UCSD-AML1 (cell line): ENCODE results near the gene C19orf67.
"Not testable (repeated sequence)": the region's sequence is repeated elsewhere in the genome, so short reads cannot be mapped to it uniquely, and the experiment has no call there.

Experiments used
- DNase-seq: peaks from one replicate; lab custom pipeline; 2025; ENCODE audit not compliant: unreplicated experiment; lab: John Stamatoyannopoulos, UW

The C19orf67 gene

DNA sequence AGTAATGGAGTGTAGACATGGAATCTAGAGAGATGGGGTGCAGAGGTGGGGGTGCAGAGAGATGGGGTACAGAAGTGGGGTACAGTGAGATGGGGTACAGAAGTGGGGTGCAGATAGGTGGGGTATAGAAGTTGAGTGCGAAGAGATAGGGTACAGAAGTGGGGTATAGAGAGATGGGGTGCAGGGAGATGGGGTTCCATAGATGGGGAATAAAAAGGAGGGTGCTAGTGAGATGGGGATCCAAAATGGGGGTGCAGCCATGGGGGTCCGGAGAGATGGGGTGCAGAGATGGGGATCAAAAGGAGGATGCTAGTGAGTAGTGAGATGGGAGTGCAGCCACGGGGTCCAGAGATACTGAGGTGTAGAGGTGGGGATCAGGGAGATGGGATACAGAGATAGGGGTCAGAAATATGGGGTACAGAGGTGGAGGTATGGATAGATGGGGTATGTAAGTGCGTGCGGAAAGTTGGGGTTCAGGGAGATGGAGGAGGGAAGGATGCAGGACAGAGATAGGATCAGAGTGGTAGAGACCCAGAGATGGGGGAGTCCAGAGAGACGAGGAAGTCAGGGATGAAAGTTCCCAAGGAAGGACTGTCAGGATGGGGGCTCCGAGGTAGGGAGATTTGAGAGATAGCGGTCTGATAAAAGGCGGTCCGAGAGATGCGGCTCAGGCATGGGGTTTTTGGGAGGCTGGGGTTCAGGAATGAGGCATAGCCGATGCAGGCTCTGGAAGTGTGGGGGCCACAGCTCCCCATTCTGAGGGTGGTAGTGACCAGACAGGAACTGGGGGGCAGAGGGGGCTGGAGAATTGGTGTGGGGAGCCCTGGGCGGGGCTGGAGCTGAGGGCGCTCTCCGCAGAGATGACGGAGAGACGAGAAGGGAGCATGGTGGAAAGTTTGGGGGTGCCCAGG, 27.1 kb downstream of the C19orf67 start:
- no peak for DNase-seq

GRCh38 chr19:14056741-14057356, 28.7 kb downstream of the C19orf67 start:
- no peak for DNase-seq

- no peak for DNase-seq
Observed at GRCh38 chr19:14056069-14056666, 29.4 kb downstream of the C19orf67 start.

DNA sequence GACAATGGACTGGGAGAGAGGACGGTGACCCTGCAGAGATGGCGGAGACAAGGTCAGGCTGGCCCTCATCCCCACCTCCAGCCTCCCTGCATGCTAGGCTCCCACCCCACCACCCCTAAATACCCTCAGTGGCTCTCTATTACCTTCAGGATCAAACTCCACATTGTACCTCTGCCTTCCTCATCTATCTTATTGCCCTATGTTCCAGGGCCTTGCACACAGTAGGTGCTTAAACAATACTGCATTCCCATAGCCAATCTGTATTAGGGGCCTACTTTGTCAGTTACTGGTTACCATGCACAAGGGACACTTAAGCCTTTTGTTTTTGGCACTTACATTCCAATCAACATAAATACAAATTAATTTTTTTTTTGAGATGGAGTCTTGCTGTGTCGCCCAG, 30.2 kb downstream of the C19orf67 start:
- no peak for DNase-seq

GRCh38 chr19:14054721-14055120, 30.9 kb downstream of the C19orf67 start:
- peak; percentile 41 for DNase-seq

DNA sequence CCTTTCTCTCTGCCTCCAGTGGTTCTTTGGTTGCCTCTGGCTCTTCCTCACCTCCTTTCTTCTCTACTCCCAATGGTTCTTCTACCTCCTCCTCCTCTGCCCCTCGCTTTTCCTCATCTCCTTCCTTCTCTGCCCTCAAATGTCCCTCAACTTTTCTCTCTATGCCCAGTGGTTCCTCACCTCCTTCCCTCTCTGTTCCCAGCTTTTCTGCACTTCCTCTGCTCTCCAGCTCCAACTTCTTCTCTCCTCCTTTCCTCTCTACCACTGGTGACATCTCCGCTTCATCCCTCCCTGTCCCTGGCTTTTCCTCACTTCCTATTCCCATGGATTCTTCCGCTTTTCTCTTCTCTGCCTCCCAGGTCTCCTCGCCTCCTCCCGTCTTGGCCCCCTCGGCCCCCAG, 31.5 kb downstream of the C19orf67 start:
- no peak for DNase-seq

- no peak for DNase-seq
Observed at GRCh38 chr19:14053500-14053899, 32.1 kb downstream of the C19orf67 start.

DNA sequence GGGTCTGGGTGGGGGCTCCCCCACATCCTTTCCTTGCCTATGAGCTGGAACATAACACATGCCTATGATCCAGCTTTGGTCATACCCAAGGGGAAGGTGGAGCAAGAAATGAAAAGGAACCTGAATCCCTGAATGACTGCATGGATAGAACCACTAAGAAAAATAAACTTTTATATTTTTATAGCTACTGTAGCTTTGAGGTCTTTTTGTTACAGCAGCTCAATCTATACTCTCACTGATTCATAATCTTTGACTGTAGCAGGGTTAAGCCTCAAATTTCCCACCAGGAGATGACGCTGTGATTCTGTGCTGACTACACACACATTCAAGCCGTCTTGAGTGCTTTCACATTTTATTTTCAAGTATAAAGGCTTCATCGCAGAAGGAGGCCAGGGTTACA, 32.6 kb downstream of the C19orf67 start:
- DNase-seq, result no peak

DNA sequence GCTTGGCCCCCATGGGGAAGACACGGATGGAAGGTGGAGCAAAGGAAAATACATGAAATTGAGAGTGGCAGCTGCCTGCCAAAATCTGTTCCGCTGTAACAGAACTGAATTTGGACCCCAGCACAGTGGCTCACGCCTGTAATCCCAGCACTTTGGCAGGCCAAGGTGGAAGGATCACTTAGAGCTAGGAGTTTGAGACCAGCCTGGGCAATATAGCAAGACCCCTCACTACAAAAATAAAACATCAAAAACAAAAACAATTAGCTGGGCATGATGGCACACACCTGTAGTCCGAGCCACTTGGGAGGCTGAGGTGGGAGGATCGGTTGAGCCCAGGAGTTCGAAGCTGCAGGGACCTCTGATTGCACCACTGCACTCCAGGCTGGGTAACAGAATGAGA, 33.1 kb downstream of the C19orf67 start:
- DNase-seq, result no peak

DNA sequence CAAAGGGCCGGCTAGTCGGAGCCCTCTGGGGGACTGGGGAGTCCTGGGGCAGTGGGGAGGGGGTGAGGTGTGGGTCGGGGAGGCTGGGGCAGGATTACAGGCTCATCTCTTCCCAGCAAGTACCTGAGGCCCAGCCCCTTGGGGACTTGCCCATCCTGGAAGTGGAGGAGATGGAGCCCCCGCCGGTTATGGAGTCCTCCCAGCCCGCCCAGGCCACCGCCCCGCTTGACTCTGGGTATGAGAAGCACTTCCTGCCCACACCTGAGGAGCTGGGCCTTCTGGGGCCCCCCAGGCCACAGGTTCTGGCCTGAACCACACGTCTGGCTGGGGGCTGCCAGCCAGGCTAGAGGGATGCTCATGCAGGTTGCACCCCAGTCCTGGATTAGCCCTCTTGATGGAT, 33.6 kb downstream of the C19orf67 start:
- DNase-seq, result no peak

GRCh38 chr19:14050961-14051360, 34.6 kb downstream of the C19orf67 start:
- DNase-seq, result not testable (repeated sequence)

GRCh38 chr19:14050512-14050911, 35.1 kb downstream of the C19orf67 start:
- no peak for DNase-seq

DNA sequence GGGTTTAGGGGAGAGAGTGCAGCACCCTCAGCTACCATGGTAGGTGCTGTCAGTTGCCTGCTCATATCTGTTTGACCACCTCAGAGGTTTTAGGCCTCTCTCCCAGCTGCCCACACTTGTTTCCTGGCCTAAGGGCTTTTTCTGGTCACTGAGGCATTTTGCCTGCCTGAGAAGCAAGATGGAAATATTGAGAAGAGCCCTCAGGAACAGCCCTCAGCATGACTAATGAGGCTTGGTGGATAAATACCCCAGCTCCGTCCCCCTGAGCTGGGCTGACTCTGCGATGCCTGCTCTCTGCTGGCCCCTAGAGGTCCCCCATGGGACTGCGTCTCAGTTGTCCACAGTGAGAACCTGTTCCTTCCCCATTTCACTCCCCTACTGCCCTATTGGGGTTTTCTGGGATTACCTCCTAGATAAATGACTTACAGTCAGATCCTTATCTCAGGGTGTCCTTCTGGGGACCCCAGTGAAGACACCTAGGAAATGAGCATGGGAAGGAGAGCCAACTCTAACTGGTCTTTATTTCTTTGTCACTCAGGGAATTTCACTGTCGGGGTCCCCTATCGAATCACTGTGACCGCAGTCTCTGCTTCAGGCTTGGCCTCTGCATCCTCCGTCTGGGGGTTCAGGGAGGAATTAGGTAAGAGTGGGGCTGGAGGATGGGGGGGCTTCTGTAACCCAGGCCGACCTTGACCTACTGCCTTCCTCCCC, 37.0 kb downstream of the C19orf67 start:
- DNase-seq, result peak; percentile 71

DNA sequence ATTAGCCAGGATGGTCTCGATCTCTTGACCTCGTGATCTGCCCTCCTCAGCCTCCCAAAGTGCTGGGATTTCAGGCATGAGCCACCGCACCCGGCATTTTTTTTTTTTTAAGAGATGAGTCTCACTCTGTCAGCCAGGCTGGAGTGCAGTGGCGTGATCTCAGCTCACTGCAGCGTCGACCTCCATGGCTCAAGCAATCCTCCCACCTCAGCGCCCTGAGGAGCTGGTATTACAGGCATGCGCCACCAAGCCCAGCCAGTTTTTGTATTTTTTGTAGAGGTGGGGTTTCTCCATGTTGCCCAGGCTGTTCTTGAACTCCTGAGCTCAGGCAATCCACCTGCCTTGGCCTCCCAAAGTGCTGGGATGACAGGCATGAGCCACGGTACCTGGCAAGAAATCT, 37.7 kb downstream of the C19orf67 start:
- DNase-seq, result not testable (repeated sequence)

DNA sequence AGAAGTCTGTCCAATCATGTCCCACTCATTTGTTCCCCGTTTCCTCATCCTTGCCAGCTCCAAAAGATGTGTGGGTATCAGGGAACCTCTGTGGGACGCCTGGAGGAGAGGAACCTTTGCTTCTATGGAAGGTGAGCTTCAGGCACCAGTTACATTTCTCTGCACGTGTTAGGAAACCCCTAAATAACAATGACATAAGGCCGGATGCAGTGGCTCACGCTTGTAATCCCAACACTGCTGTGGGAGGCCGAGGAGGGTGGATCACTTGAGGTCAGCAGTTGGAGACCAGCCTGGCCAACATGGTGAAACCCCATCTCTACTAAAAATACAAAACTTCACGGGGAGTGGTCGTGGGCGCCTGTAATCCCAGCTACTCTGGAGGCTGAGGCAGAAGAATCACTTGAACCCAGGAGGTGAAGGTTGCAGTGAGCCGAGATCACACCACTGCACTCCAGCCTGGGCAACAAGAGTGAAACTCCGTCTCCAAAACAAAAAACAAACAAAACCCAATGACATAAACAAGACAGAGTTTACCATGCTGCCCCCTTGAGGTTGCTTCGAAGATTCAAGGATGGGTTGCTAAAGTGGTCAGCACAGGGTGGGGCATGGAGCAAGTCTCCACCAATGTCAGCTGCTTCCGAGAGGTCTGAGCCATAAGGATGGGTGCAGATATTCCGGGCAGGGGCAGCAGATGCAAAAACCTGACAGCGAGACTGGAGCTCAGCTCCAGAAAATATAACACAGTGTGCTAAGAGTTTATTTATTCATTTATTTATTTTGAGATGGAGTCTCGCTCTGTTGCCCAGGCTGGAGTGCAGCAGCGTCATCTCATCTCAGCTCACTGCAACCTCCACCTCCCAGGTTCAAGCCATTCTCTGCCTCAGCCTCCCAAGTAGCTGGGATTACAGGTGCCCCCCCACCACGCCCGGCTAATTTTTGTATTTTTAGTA, 42.6 kb downstream of the C19orf67 start:
- DNase-seq, result not testable (repeated sequence)

DNA sequence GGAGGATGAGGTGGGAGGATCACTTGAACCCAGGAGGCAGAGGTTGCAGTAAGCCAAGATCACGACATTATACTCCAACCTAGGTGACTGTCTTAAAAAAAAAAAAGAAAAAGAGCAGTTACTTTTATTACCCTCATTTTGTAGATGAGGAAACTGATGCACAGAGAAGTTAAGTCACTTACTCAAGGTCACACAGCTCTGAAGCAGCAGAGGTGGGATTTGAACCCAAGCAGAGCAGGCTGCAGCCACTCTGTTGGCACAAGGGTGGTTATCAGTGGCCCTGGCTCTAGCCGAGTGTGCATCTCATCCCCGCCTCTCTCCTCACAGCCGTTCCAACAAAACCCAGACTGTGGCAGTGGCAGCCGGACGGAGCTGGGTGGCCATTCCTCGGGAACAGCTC, 46.4 kb downstream of the C19orf67 start:
- no peak for DNase-seq

DNA sequence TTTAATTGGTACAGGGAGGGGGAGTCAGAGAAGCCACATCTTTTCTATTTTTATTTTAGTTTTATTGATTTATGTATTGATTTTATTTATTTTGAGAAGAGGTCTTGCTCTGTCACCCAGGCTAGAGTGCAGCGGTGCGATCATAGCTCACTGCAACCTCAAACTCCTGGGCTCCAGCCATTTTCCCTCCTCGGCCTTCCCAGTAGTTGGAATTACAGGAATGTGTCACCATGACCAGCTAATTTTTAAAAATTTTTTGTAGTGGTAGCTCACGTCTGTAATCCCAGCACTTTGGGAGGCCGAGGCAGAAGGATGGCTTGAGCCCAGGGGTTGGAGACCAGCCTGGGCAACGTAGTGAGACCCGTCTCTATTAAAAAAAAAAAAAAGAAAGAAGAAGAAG, 49.9 kb downstream of the C19orf67 start:
- no peak for DNase-seq

DNA sequence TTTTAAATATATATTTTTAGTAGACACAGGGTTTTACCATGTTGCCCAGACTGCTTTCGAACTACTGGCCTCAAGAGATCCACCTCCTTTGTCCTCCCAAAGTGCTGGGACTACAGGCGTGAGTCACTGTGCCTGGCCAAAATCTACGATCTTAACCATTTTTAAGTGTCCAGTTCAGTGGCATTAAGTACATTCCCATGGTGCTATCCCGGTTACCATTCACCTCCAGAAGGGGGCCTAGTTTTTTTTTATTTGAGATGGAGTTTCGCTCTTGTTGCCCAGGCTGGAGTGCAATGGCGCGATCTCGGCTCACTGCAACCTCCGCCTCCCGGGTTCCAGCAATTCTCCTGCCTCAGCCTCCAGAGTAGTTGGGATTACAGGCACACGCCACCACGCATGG, 50.4 kb downstream of the C19orf67 start:
- DNase-seq, result not testable (repeated sequence)

GRCh38 chr19:14033946-14034345, 51.6 kb downstream of the C19orf67 start:
- no peak for DNase-seq

DNA sequence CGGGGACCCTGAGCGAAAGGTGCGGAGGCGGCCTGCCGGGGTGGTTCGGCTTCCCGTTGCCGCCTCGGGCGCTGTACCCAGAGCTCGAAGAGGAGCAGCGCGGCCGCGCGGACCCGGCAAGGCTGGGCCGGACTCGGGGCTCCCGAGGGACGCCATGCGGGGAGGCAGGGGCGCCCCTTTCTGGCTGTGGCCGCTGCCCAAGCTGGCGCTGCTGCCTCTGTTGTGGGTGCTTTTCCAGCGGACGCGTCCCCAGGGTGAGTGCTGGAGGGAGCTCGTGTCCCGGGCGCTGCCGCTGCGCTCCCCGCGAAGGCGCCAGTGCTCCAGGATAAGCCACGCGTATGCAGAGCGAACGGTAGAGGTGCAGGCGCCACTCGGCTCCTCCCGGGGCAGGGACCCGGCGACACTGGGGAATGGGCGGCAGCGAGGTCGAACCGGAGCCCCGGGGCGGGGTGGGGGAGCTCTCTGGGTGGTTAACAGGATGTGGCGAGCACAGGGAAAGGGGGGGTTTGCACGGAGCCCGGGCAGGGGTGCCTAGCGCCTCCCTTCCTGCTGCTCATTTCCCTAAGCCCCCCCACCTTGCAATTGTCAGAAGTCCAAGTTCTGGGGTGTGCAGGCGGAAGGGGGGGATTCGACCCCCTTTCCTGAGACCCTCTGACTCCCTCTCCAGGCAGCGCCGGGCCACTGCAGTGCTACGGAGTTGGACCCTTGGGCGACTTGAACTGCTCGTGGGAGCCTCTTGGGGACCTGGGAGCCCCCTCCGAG, 53.7 kb downstream of the C19orf67 start, which contains the start of gene IL27RA:
Gene IL27RA (plus strand): TSS at position 44 of the 762 bp plus-strand sequence. CDS start 111 bp downstream, at position 155.
- DNase-seq, result peak; percentile 84
